ENCODE data around the gene MGAT1.
A peak's percentile ranks its signal among the peaks of the same experiment; 100 is the strongest.
"Not testable (repeated sequence)": the region's sequence is repeated elsewhere in the genome, so short reads cannot be mapped to it uniquely, and the experiment has no call there.

MGAT1 gene

DNA sequence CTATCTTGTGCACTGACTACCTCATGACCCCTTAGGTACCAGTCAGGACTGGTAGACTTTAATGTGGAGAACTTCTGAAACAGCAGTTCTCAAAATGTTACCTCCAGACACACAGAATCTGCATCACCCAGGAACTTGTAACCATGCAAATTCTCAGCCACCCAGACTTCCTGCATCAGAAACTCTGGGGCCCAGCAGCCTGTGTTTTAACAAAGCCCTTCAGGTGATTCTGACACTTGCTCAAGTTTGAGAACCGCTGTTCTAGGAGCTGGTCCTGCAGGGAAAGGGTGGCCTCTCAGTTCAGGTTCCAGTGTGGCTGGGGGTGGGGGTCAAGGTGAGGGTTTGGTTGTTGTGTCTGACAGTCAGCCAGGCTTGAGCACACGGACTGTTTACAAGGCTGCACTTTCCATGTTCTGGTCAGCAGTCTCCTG, 30.0 kb upstream of the MGAT1 start:
- Mint-ChIP-seq H3K36me3 (ENCODE audit: low read depth) (peaks cover 54% of the 10 kb centered on the region), H3K4me1 (peaks cover 13% of the 10 kb centered on the region), H3K4me3 (peak overlapping the region; percentile 94), H3K9me3 (peaks cover 45% of the 10 kb centered on the region), H3K27me3 (ENCODE audit: low read depth, poor library complexity) (peaks cover 17% of the 10 kb centered on the region), H3K27ac (no peak overlapping the region)
- no peak for DNase-seq
- TF ChIP-seq, protein P1, sequence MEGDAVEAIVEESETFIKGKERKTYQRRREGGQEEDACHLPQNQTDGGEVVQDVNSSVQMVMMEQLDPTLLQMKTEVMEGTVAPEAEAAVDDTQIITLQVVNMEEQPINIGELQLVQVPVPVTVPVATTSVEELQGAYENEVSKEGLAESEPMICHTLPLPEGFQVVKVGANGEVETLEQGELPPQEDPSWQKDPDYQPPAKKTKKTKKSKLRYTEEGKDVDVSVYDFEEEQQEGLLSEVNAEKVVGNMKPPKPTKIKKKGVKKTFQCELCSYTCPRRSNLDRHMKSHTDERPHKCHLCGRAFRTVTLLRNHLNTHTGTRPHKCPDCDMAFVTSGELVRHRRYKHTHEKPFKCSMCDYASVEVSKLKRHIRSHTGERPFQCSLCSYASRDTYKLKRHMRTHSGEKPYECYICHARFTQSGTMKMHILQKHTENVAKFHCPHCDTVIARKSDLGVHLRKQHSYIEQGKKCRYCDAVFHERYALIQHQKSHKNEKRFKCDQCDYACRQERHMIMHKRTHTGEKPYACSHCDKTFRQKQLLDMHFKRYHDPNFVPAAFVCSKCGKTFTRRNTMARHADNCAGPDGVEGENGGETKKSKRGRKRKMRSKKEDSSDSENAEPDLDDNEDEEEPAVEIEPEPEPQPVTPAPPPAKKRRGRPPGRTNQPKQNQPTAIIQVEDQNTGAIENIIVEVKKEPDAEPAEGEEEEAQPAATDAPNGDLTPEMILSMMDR (IDR thresholded peaks at IDR 0.05) = no peak

DNA sequence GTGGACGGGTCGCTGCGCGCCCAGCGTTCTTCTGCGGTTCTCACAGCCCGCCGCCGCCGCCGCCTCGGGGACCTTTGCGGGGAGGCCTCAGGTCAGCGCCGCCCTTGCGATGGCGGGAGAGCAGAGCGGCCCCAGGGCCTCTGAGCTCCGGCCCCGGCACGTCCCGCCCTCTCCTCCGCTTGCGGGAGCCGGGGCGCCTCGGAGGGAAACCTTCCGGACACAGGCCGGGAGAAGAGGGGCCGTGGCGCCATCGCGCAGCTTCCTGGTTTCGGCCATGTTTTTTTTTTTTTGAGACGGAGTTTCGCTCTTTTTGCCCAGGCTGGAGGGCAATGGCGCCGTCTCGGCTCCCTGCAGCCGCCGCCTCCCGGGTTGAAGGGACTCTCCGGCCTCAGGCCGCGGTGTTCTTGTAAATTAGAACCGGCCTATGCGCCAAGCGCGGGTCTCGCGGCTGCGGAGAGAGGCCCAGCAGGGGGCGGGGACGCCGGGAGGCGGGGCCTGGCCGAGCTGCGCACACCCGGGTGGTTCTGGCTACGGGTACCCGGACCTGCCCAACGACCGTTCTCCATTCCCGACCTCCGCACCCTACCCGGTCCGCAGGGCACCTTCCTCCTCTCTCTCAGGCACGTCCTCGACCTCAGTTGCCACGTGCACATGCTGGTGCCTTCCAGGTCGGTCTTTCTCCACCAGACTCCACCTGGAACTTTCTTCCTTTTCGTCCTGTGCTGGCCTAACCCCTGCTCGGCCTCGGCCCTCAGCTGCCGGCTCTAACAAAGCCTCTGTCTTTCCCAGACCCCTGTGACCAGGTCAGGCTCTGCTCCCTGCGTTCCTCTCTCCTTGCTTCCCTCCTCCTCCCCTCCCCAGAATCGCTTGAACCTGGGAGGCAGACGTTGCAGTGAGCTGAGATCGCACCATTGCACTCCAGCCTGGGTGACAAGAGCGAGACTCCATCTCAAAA, 28.8 kb upstream of the MGAT1 start:
- peaks cover 50% of the 10 kb centered on the region for H3K36me3 Mint-ChIP-seq (ENCODE audit: low read depth)
- peak overlapping the region; percentile 88 for H3K27ac Mint-ChIP-seq
- H3K4me1 Mint-ChIP-seq = peaks cover 13% of the 10 kb centered on the region
- TF ChIP-seq, protein P1 (IDR thresholded peaks at IDR 0.05) = no peak
- peaks cover 18% of the 10 kb centered on the region for H3K27me3 Mint-ChIP-seq (ENCODE audit: low read depth, poor library complexity)
- peaks cover 54% of the 10 kb centered on the region for H3K9me3 Mint-ChIP-seq
- peak overlapping the region; percentile 94 for H3K4me3 Mint-ChIP-seq
- peak; percentile 72 for DNase-seq

DNA sequence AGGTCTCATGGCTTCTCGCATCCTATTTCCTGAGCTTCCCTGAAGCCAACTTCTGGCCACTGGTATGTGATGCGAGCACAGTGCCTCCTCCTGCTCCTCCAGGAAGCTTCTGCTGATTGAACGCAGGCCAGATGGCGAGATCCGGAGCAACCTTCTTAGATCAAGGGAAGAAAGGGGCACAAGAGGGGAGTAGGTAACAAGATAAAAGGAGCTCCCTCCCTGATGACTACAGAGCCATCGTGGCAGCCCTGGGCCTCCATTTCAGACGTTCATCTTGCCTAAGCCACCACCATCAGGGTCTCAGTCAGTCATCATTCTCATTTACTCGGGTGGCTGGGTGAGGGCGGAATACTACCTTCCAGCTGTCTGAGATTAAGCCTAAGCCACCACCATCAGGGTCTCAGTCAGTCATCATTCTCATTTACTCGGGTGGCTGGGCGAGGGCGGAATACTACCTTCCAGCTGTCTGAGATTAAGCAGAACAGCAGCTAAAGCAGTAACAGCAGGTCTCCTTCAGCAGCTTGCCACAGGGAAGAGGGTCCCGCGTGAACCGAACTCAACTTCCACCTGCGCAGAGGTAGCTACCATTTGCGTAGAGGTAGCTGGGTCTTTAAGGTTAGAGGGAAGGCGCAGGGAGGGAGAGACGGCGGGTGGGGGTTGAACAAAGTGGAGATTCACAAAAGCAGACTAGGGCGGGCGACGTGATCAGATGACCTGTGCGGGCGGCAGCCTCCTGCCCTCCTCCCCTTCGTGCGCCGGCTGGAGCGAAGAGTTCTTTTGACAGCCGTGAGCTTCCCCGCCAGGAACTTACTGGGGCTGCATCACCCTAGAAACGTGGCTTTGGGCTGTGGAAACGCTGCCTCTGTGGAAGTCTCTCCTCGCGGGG, 27.9 kb upstream of the MGAT1 start:
- DNase-seq = no peak
- H3K27ac Mint-ChIP-seq = peak overlapping the region; percentile 90
- peak overlapping the region; percentile 94 for H3K4me3 Mint-ChIP-seq
- H3K27me3 Mint-ChIP-seq (ENCODE audit: low read depth, poor library complexity) = peaks cover 20% of the 10 kb centered on the region
- peaks cover 50% of the 10 kb centered on the region for H3K36me3 Mint-ChIP-seq (ENCODE audit: low read depth)
- H3K4me1 Mint-ChIP-seq = peaks cover 15% of the 10 kb centered on the region
- TF ChIP-seq, protein P1 (IDR thresholded peaks at IDR 0.05) = no peak
- peaks cover 59% of the 10 kb centered on the region for H3K9me3 Mint-ChIP-seq

DNA sequence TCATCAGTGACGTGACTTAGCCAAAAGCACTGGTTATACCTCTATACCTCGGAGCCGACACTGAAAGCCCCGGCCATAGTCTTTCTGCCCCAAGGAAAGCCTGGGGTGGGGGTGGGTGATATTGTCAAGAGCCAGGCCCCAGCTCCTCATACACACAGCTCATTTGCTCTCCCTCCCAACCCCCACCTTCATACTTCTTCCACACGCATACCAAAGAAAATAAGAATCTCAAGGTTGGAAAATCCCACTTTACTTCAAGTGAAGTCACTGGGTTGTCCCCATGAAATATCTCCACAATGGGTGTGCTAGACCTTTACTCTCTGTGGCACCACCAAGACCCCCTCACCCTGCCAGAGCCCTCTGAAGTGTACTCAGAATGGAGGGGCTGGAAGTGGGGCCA, 27.1 kb upstream of the MGAT1 start:
- peaks cover 59% of the 10 kb centered on the region for H3K9me3 Mint-ChIP-seq
- peak overlapping the region; percentile 94 for H3K4me3 Mint-ChIP-seq
- H3K27me3 Mint-ChIP-seq (ENCODE audit: low read depth, poor library complexity) = peaks cover 25% of the 10 kb centered on the region
- no peak for DNase-seq
- peaks cover 48% of the 10 kb centered on the region for H3K36me3 Mint-ChIP-seq (ENCODE audit: low read depth)
- H3K4me1 Mint-ChIP-seq = peaks cover 23% of the 10 kb centered on the region
- H3K27ac Mint-ChIP-seq = no peak overlapping the region
- TF ChIP-seq, protein P1 (IDR thresholded peaks at IDR 0.05) = no peak

DNA sequence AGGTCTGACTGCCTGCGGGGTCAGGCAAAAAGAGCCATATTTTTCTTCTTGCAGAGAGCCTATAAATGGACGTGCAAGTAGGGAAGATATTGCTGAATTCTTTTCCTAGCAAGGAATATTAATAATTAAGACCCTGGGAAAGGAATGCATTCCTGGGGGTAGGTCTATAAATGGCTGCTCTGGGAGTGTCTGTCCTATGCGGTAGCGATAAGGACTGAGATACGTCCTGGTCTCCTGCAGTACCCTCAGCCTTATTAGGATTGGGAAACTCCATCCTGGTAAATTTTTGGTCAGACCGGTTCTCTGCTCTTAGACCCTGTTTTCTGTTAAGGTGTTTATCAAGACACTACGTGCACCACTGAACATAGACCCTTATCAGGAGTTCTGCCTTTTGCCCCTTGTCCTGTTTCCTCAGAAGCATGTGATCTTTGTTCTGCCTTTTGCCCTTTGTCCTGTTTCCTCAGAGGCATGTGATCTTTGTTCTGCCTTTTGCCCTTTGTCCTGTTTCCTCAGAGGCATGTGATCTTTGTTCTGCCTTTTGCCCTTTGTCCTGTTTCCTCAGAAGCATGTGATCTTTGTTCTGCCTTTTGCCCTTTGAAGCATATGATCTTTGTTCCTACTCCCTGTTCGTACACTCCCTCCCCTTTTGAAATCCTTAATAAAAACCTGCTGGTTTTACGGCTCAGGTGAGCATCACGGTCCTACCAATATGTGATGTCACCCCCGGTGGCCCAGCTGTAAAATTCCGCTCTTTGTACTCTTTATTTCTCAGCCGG, 26.3 kb upstream of the MGAT1 start:
- H3K9me3 Mint-ChIP-seq = peaks cover 59% of the 10 kb centered on the region
- peak overlapping the region; percentile 28 for H3K4me3 Mint-ChIP-seq
- peak overlapping the region; percentile 83 for H3K27ac Mint-ChIP-seq
- H3K36me3 Mint-ChIP-seq (ENCODE audit: low read depth) = peaks cover 40% of the 10 kb centered on the region
- peaks cover 29% of the 10 kb centered on the region for H3K4me1 Mint-ChIP-seq
- not testable (repeated sequence) for DNase-seq
- peaks cover 22% of the 10 kb centered on the region for H3K27me3 Mint-ChIP-seq (ENCODE audit: low read depth, poor library complexity)

DNA sequence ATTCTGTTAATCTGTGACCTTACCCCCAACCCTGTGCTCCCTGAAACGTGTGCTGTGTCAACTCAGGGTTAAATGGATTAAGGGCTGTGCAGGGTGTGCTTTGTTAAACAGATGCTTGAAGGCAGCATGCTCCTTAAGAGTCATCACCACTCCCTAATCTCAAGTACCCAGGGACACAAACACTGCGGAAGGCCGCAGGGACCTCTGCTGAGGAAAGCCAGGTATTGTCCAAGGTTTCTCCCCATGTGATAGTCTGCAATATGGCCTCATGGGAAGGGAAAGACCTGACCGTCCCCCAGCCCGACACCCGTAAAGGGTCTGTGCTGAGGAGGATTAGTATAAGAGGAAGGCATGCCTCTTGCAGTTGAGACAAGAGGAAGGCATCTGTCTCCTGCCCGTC, 24.8 kb upstream of the MGAT1 start:
- not testable (repeated sequence) for DNase-seq, H3K27ac Mint-ChIP-seq, H3K4me3 Mint-ChIP-seq
- peaks cover 53% of the 10 kb centered on the region for H3K9me3 Mint-ChIP-seq
- H3K36me3 Mint-ChIP-seq (ENCODE audit: low read depth) = peaks cover 38% of the 10 kb centered on the region
- H3K4me1 Mint-ChIP-seq = peaks cover 41% of the 10 kb centered on the region
- H3K27me3 Mint-ChIP-seq (ENCODE audit: low read depth, poor library complexity) = peaks cover 21% of the 10 kb centered on the region

Measured in nephron progenitor cell (in vitro differentiated cells).